Measurements from ENCODE around the gene RNASE9.
"Not testable (repeated sequence)": the region's sequence is repeated elsewhere in the genome, so short reads cannot be mapped to it uniquely, and the experiment has no call there.

Gene RNASE9

DNA sequence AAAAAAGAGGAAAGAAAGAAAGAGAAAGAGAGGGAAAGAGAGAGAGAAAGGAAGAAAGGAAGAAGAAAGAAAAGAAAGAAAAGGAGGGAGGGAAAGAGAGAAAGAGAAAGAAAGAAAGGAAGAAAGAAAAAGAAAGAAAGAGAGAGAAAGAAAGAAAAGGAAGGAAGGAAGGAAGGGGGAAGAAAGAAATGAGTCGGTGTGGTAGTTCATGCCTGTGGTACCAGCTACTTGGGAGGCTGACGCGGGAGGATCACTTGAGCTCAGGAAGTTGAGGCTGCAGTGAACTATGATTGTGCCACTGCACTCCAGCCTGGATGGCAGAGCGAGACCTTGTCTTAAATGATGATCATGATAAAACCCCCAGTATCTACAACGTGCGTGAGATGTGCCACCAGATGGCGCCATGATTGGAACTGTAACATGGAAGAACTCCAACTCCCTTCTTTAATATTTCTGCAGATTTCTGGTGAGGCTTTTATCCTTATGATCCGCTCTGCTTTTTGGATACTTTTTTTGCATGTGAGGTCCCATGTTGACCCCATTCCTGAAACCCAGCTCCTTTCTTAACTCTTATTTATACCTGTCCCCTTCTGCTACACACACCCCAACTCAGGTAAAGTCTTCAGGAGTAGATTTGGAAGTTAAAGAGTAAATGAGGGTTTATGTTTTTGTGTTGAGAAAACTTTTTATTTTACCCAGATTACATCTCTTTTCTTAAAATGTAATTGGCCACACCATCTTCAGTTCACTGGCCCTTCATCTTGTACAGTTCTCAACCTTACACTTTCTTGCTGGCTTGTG lies 29.9 kb downstream of the RNASE9 start:
- peaks cover 10% of the 10 kb centered on the region for H3K4me1 Mint-ChIP-seq
- no peak overlapping the region for H3K27ac Mint-ChIP-seq (ENCODE audit: low read depth)
- peak; percentile 45 to 51 for DNase-seq (ENCODE audit: low spot score in 2 of 2)
- peak; percentile 84 for ATAC-seq (replicated peaks; ENCODE audit: extremely low read depth, poor library complexity, severe bottlenecking)
- H3K27me3 Mint-ChIP-seq: peaks cover 30% of the 10 kb centered on the region
- no peaks in the 10 kb centered on the region for H3K9me3 Mint-ChIP-seq
- no peaks in the 10 kb centered on the region for H3K36me3 Mint-ChIP-seq (ENCODE audit: insufficient read depth)
- H3K4me3 Mint-ChIP-seq: no peak overlapping the region

DNA sequence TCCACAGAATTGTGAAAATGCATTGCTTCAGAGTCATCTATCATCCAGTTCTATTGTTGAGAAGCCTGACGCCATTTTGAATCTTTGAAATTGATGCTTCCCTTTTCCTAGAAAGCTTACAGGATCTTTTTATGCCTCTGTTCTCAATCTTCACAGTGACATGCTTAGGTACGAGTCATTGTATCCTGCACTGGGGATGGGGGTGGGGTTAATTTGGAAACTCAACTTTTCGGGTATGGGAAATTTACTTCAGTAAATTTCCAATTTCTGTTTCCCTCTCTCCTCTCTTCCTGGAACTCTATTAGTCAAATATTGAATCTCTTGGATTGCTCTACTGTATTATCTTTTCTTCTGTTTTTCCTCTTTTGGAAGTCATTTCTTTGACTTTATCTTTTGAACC lies 31.0 kb downstream of the RNASE9 start:
- no peaks in the 10 kb centered on the region for H3K9me3 Mint-ChIP-seq
- DNase-seq (ENCODE audit: low spot score in 2 of 2) (no peak), ATAC-seq (replicated peaks; ENCODE audit: extremely low read depth, poor library complexity, severe bottlenecking) (no peak)
- H3K4me1 Mint-ChIP-seq: peaks cover 10% of the 10 kb centered on the region
- peaks cover 30% of the 10 kb centered on the region for H3K27me3 Mint-ChIP-seq
- no peaks in the 10 kb centered on the region for H3K36me3 Mint-ChIP-seq (ENCODE audit: insufficient read depth)
- H3K27ac Mint-ChIP-seq (ENCODE audit: low read depth): no peak overlapping the region
- no peak overlapping the region for H3K4me3 Mint-ChIP-seq

DNA sequence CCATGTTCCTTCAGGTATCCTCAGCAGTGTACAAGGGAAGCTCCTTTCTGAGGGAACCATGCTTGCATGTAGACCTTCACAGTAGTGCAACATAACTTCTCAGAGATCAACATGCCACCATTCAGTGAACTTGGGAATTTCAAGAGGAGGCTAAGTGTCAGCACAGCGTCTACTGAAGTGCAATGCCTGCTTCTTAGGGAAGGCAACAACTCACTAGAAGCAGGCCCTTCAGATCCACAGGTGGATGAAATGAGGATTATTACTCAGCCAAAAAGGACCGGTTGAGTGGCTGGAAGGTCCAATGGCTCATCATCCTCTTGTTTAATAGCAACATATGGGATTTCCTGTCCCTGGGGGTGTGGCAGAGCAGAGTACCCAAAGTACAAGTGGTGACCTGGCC lies 36.8 kb downstream of the RNASE9 start:
- Mint-ChIP-seq H3K4me1 (no peaks in the 10 kb centered on the region), H3K27me3 (peaks cover 15% of the 10 kb centered on the region), H3K36me3 (ENCODE audit: insufficient read depth) (no peaks in the 10 kb centered on the region), H3K4me3 (no peak overlapping the region), H3K9me3 (no peaks in the 10 kb centered on the region), H3K27ac (ENCODE audit: low read depth) (no peak overlapping the region)
- no peak for ATAC-seq (replicated peaks; ENCODE audit: extremely low read depth, poor library complexity, severe bottlenecking)
- no peak for DNase-seq (ENCODE audit: low spot score in 2 of 2)

DNA sequence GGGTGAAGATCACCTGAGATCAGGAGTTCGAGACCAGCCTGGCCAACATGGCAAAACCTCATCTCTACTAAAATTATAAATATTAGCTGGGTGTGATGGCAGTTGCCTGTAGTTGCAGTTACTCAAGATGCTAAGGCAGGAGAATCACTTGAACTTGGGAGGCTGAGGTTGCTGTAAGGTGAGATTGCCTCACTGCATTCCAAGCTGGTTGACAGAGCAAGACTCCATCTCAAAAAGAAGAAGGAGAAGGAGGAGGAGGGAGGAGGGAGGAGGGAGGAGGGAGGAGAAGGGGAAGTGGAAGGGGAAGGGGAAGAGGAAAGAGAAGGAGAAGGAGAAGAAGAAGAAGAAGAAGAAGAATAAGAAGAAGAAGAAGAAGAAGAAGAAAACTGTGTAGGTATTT lies 38.5 kb downstream of the RNASE9 start:
- Mint-ChIP-seq H3K4me1 (no peaks in the 10 kb centered on the region), H3K27me3 (no peaks in the 10 kb centered on the region), H3K9me3 (no peaks in the 10 kb centered on the region)

GRCh38 chr14:20516921-20517320 lies 43.9 kb downstream of the RNASE9 start:
- DNase-seq (ENCODE audit: low spot score in 2 of 2) (no peak), ATAC-seq (replicated peaks; ENCODE audit: extremely low read depth, poor library complexity, severe bottlenecking) (no peak)
- Mint-ChIP-seq H3K27me3 (no peaks in the 10 kb centered on the region), H3K9me3 (no peaks in the 10 kb centered on the region), H3K4me1 (no peaks in the 10 kb centered on the region), H3K36me3 (ENCODE audit: insufficient read depth) (no peaks in the 10 kb centered on the region), H3K27ac (ENCODE audit: low read depth) (no peak overlapping the region), H3K4me3 (no peak overlapping the region)

More for the DNA sequence above, 38.5 kb downstream of the RNASE9 start:
- no peaks in the 10 kb centered on the region for H3K36me3 Mint-ChIP-seq (ENCODE audit: insufficient read depth)
- no peak overlapping the region for H3K27ac Mint-ChIP-seq (ENCODE audit: low read depth)
- DNase-seq (ENCODE audit: low spot score in 2 of 2) (no peak), ATAC-seq (replicated peaks; ENCODE audit: extremely low read depth, poor library complexity, severe bottlenecking) (no peak)
- H3K4me3 Mint-ChIP-seq: no peak overlapping the region

- Mint-ChIP-seq H3K9me3 (no peaks in the 10 kb centered on the region), H3K4me1 (no peaks in the 10 kb centered on the region), H3K27me3 (no peaks in the 10 kb centered on the region), H3K27ac (ENCODE audit: low read depth) (no peak overlapping the region), H3K4me3 (no peak overlapping the region), H3K36me3 (ENCODE audit: insufficient read depth) (no peaks in the 10 kb centered on the region)
- ATAC-seq (replicated peaks; ENCODE audit: extremely low read depth, poor library complexity, severe bottlenecking) (no peak), DNase-seq (ENCODE audit: low spot score in 2 of 2) (no peak)
Measured at GRCh38 chr14:20515846-20516245, 45.0 kb downstream of the RNASE9 start.

- no peaks in the 10 kb centered on the region for H3K36me3 Mint-ChIP-seq (ENCODE audit: insufficient read depth)
- H3K27me3 Mint-ChIP-seq: no peaks in the 10 kb centered on the region
- DNase-seq (ENCODE audit: low spot score in 2 of 2) (no peak), ATAC-seq (replicated peaks; ENCODE audit: extremely low read depth, poor library complexity, severe bottlenecking) (no peak)
- no peak overlapping the region for H3K4me3 Mint-ChIP-seq
- H3K4me1 Mint-ChIP-seq: no peaks in the 10 kb centered on the region
- H3K27ac Mint-ChIP-seq (ENCODE audit: low read depth): no peak overlapping the region
- H3K9me3 Mint-ChIP-seq: no peaks in the 10 kb centered on the region
Measured at GRCh38 chr14:20512177-20512905, 48.5 kb downstream of the RNASE9 start.

GRCh38 chr14:20508367-20508766 lies 52.5 kb downstream of the RNASE9 start:
- DNase-seq (ENCODE audit: low spot score in 2 of 2) (no peak), ATAC-seq (replicated peaks; ENCODE audit: extremely low read depth, poor library complexity, severe bottlenecking) (no peak)
- Mint-ChIP-seq H3K27me3 (no peaks in the 10 kb centered on the region), H3K4me3 (no peak overlapping the region), H3K27ac (ENCODE audit: low read depth) (no peak overlapping the region), H3K9me3 (no peaks in the 10 kb centered on the region), H3K4me1 (no peaks in the 10 kb centered on the region), H3K36me3 (ENCODE audit: insufficient read depth) (no peaks in the 10 kb centered on the region)

GRCh38 chr14:20507537-20507936 lies 53.3 kb downstream of the RNASE9 start:
- H3K4me1 Mint-ChIP-seq; ATAC-seq (replicated peaks; ENCODE audit: extremely low read depth, poor library complexity, severe bottlenecking); H3K36me3 Mint-ChIP-seq (ENCODE audit: insufficient read depth); DNase-seq (ENCODE audit: low spot score in 2 of 2); H3K9me3 Mint-ChIP-seq; H3K4me3 Mint-ChIP-seq; H3K27ac Mint-ChIP-seq (ENCODE audit: low read depth); H3K27me3 Mint-ChIP-seq: not testable (repeated sequence)

- not testable (repeated sequence) for DNase-seq (ENCODE audit: low spot score in 2 of 2); H3K27ac Mint-ChIP-seq (ENCODE audit: low read depth); H3K27me3 Mint-ChIP-seq; H3K36me3 Mint-ChIP-seq (ENCODE audit: insufficient read depth); ATAC-seq (replicated peaks; ENCODE audit: extremely low read depth, poor library complexity, severe bottlenecking); H3K4me1 Mint-ChIP-seq; H3K4me3 Mint-ChIP-seq; H3K9me3 Mint-ChIP-seq
Measured at GRCh38 chr14:20506752-20507151, 54.1 kb downstream of the RNASE9 start.

- H3K4me1 Mint-ChIP-seq; ATAC-seq (replicated peaks; ENCODE audit: extremely low read depth, poor library complexity, severe bottlenecking); H3K36me3 Mint-ChIP-seq (ENCODE audit: insufficient read depth); DNase-seq (ENCODE audit: low spot score in 2 of 2); H3K27ac Mint-ChIP-seq (ENCODE audit: low read depth); H3K9me3 Mint-ChIP-seq; H3K27me3 Mint-ChIP-seq; H3K4me3 Mint-ChIP-seq: not testable (repeated sequence)
Measured at GRCh38 chr14:20506276-20506675, 54.6 kb downstream of the RNASE9 start.
